Endothelial cell of umbilical vein (primary cell): ENCODE measurements around the gene AS3MT. TPM values are rescaled to one million over a fixed set of nuclear protein-coding genes. Genes with fewer than 3 reads are reported as not detected.

Experiments used
- BruUV-seq: library from RNA; stranded (reverse); fragments of 400-500 nt; replicated peaks from 2 replicates; lab custom pipeline; 2021; lab: Mats Ljungman, UMichigan
- CTCF ChIA-PET: fragments of 300-600, 350-600 bp; sonication (Branson Sonifier 250); formaldehyde crosslinking; loops from one replicate; lab custom pipeline; 2021; ENCODE audit warnings: antibody characterized with exemption, inconsistent platforms; lab: Charles Lee
- POLR2A ChIA-PET: fragments of 300-600, 350-600 bp; sonication (Branson Sonifier 250); formaldehyde crosslinking; loops from one replicate; lab custom pipeline; 2021; ENCODE audit warnings: antibody characterized with exemption, inconsistent platforms; lab: Charles Lee
- DNase-seq: peaks from one replicate; pipeline ENCODE4 v3.0.0-alpha.2; 2011; ENCODE audit warnings: low read depth, low spot score
- FAIRE-seq: peaks from 2 replicates; lab custom pipeline; 2011; peaks lifted over from hg19 to GRCh38; lab: Jason Lieb, UNC
- H2AFZ ChIP-seq: 2 replicates; pipeline ENCODE4 v1.6.0; 2012; ENCODE audit warnings: low read depth, low read length, control low read depth, inconsistent platforms
- H3K27ac ChIP-seq: 2 replicates; pipeline ENCODE4 v1.5.1; 2011; ENCODE audit warnings: low read depth, mild to moderate bottlenecking, control low read depth, low read length, moderate library complexity; ENCODE audit not compliant: insufficient read depth
- H3K27me3 ChIP-seq, 2 experiments: 2 replicates each; pipeline versions ENCODE4 v1.6.0 to v1.6.1; 2011; ENCODE audit warnings: low read length in 2 of 2, mixed read lengths in 1 of 2; ENCODE audit not compliant: control insufficient read depth in 2 of 2, insufficient read depth in 2 of 2
- H3K36me3 ChIP-seq, 2 experiments: 2 replicates in 1 of 2; 3 replicates in 1 of 2; pipeline ENCODE4 v1.5.1; 2011; ENCODE audit warnings: low read length in 2 of 2, mild to moderate bottlenecking in 1 of 2, moderate library complexity in 1 of 2; ENCODE audit not compliant: control insufficient read depth in 2 of 2, insufficient read depth in 2 of 2; ENCODE audit errors: extremely low read depth in 1 of 2
- H3K4me1 ChIP-seq: 3 replicates; pipeline ENCODE4 v1.5.1; 2011; ENCODE audit warnings: mild to moderate bottlenecking, low read length; ENCODE audit not compliant: control insufficient read depth, insufficient read depth; ENCODE audit errors: extremely low read depth
- H3K4me2 ChIP-seq: 2 replicates; pipeline ENCODE4 v1.6.1; 2011; ENCODE audit warnings: low read length, control low read depth, mixed read lengths; ENCODE audit not compliant: insufficient read depth
- H3K4me3 ChIP-seq, 3 experiments: fragments of 200-600 bp in 1 of 3; sonication (generic), shearing (Covaris generic) in 1 of 3; replicated peaks in 1 of 3; 2 replicates each; pipeline ENCODE4 v1.5.1; 2011 to 2016; ENCODE audit warnings: control low read depth in 3 of 3, low read length in 3 of 3, mild to moderate bottlenecking in 2 of 3, inconsistent platforms in 1 of 3, low read depth in 1 of 3, moderate library complexity in 1 of 3; ENCODE audit not compliant: insufficient read depth in 1 of 3
- H3K79me2 ChIP-seq: 2 replicates; pipeline ENCODE4 v1.6.0; 2012; ENCODE audit warnings: low read length, inconsistent platforms; ENCODE audit not compliant: control insufficient read depth, insufficient read depth
- H3K9ac ChIP-seq: replicated peaks from 2 replicates; pipeline ENCODE3; 2011; ENCODE audit warnings: low read length, control low read depth; ENCODE audit not compliant: insufficient read depth; ENCODE audit errors: extremely low read depth
- H3K9me1 ChIP-seq: replicated peaks from 3 replicates; pipeline ENCODE4 v1.6.0; 2011; ENCODE audit warnings: mild to moderate bottlenecking, low read length; ENCODE audit not compliant: control insufficient read depth, insufficient read depth; ENCODE audit errors: extremely low read depth
- H3K9me3 ChIP-seq: replicated peaks from 2 replicates; pipeline ENCODE4 v1.5.1; 2012; ENCODE audit warnings: low read length, inconsistent platforms; ENCODE audit not compliant: control insufficient read depth, insufficient read depth
- H4K20me1 ChIP-seq: replicated peaks from 2 replicates; pipeline ENCODE3; 2011; ENCODE audit warnings: mild to moderate bottlenecking, low read length; ENCODE audit not compliant: control insufficient read depth, insufficient read depth; ENCODE audit errors: extremely low read depth
- EZH2 ChIP-seq: IDR thresholded peaks from 2 replicates; pipeline ENCODE4 v1.6.1; 2012; ENCODE audit warnings: borderline replicate concordance, low read depth, mild to moderate bottlenecking, moderate library complexity, low read length, inconsistent platforms; ENCODE audit not compliant: severe bottlenecking
- FOS ChIP-seq: IDR thresholded peaks from 2 replicates; pipeline ENCODE4 v1.6.1; 2011; ENCODE audit warnings: mild to moderate bottlenecking, low read length, moderate library complexity, borderline replicate concordance; ENCODE audit not compliant: insufficient read depth
- GATA2 ChIP-seq: IDR thresholded peaks from 2 replicates; pipeline ENCODE4 v1.7.0; 2011; ENCODE audit warnings: low read depth, mild to moderate bottlenecking, moderate library complexity, mixed read lengths, low read length; ENCODE audit not compliant: insufficient read length, insufficient read depth
- JUN ChIP-seq: IDR thresholded peaks from 2 replicates; pipeline ENCODE4 v1.6.1; 2011; ENCODE audit warnings: borderline replicate concordance, low read depth; ENCODE audit not compliant: insufficient read length, insufficient read depth
- MYC ChIP-seq: IDR thresholded peaks from one replicate; pipeline ENCODE4 v1.6.1; 2011; ENCODE audit warnings: mild to moderate bottlenecking, low read depth, low read length
- POLR2A ChIP-seq: IDR thresholded peaks from 2 replicates; pipeline ENCODE4 v1.6.1; 2012; ENCODE audit warnings: low read depth, mild to moderate bottlenecking, control low read depth, low read length
- POLR2AphosphoS5 ChIP-seq: IDR thresholded peaks from 2 replicates; pipeline ENCODE4 v1.6.1; 2012; ENCODE audit warnings: low read depth, mild to moderate bottlenecking, control low read depth, low read length, moderate library complexity; ENCODE audit not compliant: insufficient read depth
- dilution Hi-C: fragments of 300-500 bp; cut with MboI; formaldehyde crosslinking; loops from one replicate; pipeline ENCODE4 v1.15.0; 2019; ENCODE audit warnings: low sequenced_read_pairs; ENCODE audit not compliant: extremely low pct_ligation_motif_present
- intact Hi-C: fragments of 100-400 bp; cut with micrococcal nuclease; formaldehyde crosslinking; loops from one replicate; pipeline ENCODE4 v1.10.0; 2022
- polyA plus RNA-seq, 4 experiments: library from polyadenylated mRNA; depleted of rRNA in 3 of 4; stranded (reverse) in 3 of 4; unstranded in 1 of 4; fragments of >200 nt; gene quantifications; 2 replicates each; pipeline versions ENCODE4 v1.2.1 to v1.2.3, GENCODE V29; 2011 to 2012; ENCODE audit warnings: missing spikeins in 1 of 4
- total RNA-seq: library from RNA; stranded (reverse); gene quantifications from 2 replicates; pipeline ENCODE4 v1.2.3, GENCODE V29; 2021
- TF ChIP-seq, protein P1 (sequence below): IDR thresholded peaks from 2 replicates; pipeline ENCODE4 v1.6.1; 2011; ENCODE audit not compliant: insufficient read depth, insufficient read length
- TF ChIP-seq, protein P2 (sequence below), 2 donors: IDR thresholded peaks; 1 replicate in 1 of 2; 2 replicates in 1 of 2; pipeline ENCODE4 v1.5.1; 2011; ENCODE audit warnings: low read length in 2 of 2, mild to moderate bottlenecking in 2 of 2, moderate library complexity in 2 of 2, control low read depth in 1 of 2, inconsistent platforms in 1 of 2, low read depth in 1 of 2; ENCODE audit not compliant: insufficient read depth in 1 of 2; ENCODE audit errors: extremely low read depth in 1 of 2

Gene AS3MT
- total and polyA plus RNA-seq, 2 donors (not counting 3 experiments of a cell fraction or from before 2014, with no cell fraction given), result 1.0 TPM; not detected in 1

GRCh38 chr10:102870221-102870620 lies 951 bp downstream of the AS3MT start:
- H2AFZ ChIP-seq, result no peak overlapping the region
- no TSS peak for BruUV-seq
- H3K4me3 ChIP-seq, result no peak overlapping the region
- TF ChIP-seq GATA2, result no peak
- TF ChIP-seq, protein P1, sequence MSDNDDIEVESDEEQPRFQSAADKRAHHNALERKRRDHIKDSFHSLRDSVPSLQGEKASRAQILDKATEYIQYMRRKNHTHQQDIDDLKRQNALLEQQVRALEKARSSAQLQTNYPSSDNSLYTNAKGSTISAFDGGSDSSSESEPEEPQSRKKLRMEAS, result no peak
- no peak for TF ChIP-seq JUN
- TF ChIP-seq MYC, result no peak
- TF ChIP-seq POLR2AphosphoS5, result no peak
- no peak for TF ChIP-seq POLR2A
- TF ChIP-seq EZH2, result no peak
- TF ChIP-seq, protein P2, sequence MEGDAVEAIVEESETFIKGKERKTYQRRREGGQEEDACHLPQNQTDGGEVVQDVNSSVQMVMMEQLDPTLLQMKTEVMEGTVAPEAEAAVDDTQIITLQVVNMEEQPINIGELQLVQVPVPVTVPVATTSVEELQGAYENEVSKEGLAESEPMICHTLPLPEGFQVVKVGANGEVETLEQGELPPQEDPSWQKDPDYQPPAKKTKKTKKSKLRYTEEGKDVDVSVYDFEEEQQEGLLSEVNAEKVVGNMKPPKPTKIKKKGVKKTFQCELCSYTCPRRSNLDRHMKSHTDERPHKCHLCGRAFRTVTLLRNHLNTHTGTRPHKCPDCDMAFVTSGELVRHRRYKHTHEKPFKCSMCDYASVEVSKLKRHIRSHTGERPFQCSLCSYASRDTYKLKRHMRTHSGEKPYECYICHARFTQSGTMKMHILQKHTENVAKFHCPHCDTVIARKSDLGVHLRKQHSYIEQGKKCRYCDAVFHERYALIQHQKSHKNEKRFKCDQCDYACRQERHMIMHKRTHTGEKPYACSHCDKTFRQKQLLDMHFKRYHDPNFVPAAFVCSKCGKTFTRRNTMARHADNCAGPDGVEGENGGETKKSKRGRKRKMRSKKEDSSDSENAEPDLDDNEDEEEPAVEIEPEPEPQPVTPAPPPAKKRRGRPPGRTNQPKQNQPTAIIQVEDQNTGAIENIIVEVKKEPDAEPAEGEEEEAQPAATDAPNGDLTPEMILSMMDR (IDR thresholded peaks at IDR 0.05; ENCODE audit: extremely low read depth in 1 of 2, insufficient read depth in 1 of 2, low read depth in 1 of 2, low read length in 2 of 2), result no peak
- no peak for TF ChIP-seq FOS
- H3K79me2 ChIP-seq, result no peaks in the 10 kb centered on the region
- POLR2A ChIA-PET, result no interaction called here
- intact Hi-C loops (no loop called here), dilution Hi-C loops (no loop called here)
- no peak overlapping the region for H3K4me2 ChIP-seq
- H3K9me3 ChIP-seq, result no peaks in the 10 kb centered on the region
- H3K9me1 ChIP-seq, result no peaks in the 10 kb centered on the region
- peaks cover 2 to 6% of the 10 kb centered on the region in 2 experiments for H3K27me3 ChIP-seq
- no peaks in the 10 kb centered on the region for H3K36me3 ChIP-seq
- FAIRE-seq (no peak), DNase-seq (no peak)
- no peak overlapping the region for H3K27ac ChIP-seq
- H3K9ac ChIP-seq, result no peak overlapping the region
- peaks cover 5% of the 10 kb centered on the region for H3K4me1 ChIP-seq
- CTCF ChIA-PET, result interaction anchor here (1.2 to 1.3 kb wide), 2 partner anchors 23 to 33 kb away, joined by 3 to 4 read pairs; partner anchors contain the start of gene CYP17A1
- no peaks in the 10 kb centered on the region for H4K20me1 ChIP-seq
